GM21390 (cell line): ENCODE data around the gene AHSP.
"Not testable (repeated sequence)": the region's sequence is repeated elsewhere in the genome, so short reads cannot be mapped to it uniquely, and the experiment has no call there.

Experiments
- ATAC-seq: cut with Tn5 transposase; IDR thresholded peaks from one replicate; pipeline ENCODE4 v1.9.1; 2021; ENCODE audit not compliant: unreplicated experiment

Gene AHSP

GRCh38 chr16:31499928-31500327 lies 27.8 kb upstream of the AHSP start:
- ATAC-seq = no peak

- no peak for ATAC-seq
These were observed 26.3 kb upstream of the AHSP start for GRCh38 chr16:31501226-31501965.

- ATAC-seq = no peak
These were observed 25.7 kb upstream of the AHSP start for GRCh38 chr16:31501966-31502348.

GRCh38 chr16:31502981-31503380 lies 24.7 kb upstream of the AHSP start:
- no peak for ATAC-seq

- ATAC-seq = not testable (repeated sequence)
These were observed 24.1 kb upstream of the AHSP start for GRCh38 chr16:31503555-31503954.

GRCh38 chr16:31504159-31504558 lies 23.5 kb upstream of the AHSP start:
- no peak for ATAC-seq

GRCh38 chr16:31505483-31505882 lies 22.2 kb upstream of the AHSP start:
- no peak for ATAC-seq

GRCh38 chr16:31507617-31507928 lies 20.1 kb upstream of the AHSP start:
- no peak for ATAC-seq

- peak; percentile 89 for ATAC-seq
These were observed 19.6 kb upstream of the AHSP start, which contains the start of gene RUSF1 for GRCh38 chr16:31507929-31508705. Gene RUSF1 (minus strand): TSS chr16:31508391. CDS start chr16:31508373, 18 bp downstream.

GRCh38 chr16:31508706-31509195 lies 18.9 kb upstream of the AHSP start:
- ATAC-seq = no peak

- no peak for ATAC-seq
These were observed 14.6 kb upstream of the AHSP start for GRCh38 chr16:31513126-31513525.

GRCh38 chr16:31513884-31514283 lies 13.8 kb upstream of the AHSP start:
- no peak for ATAC-seq

GRCh38 chr16:31517800-31518402 lies 9.8 kb upstream of the AHSP start:
- ATAC-seq = no peak

- no peak for ATAC-seq
These were observed 7.8 kb upstream of the AHSP start for GRCh38 chr16:31519759-31520431.

- no peak for ATAC-seq
These were observed 6.3 kb upstream of the AHSP start for GRCh38 chr16:31521368-31521767.

GRCh38 chr16:31522071-31522470 lies 5.6 kb upstream of the AHSP start:
- ATAC-seq = no peak

GRCh38 chr16:31523768-31524167 lies 3.9 kb upstream of the AHSP start:
- ATAC-seq = not testable (repeated sequence)

- no peak for ATAC-seq
These were observed 2.6 kb upstream of the AHSP start for GRCh38 chr16:31525113-31525512.

- ATAC-seq = no peak
These were observed 915 bp downstream of the AHSP start for GRCh38 chr16:31528523-31529107.

- no peak for ATAC-seq
These were observed 1.6 kb downstream of the AHSP start for GRCh38 chr16:31529108-31529936.
